GM23248 (cell line): ENCODE measurements around the gene MIGA2.

Experiments used
- EZH2 ChIP-seq: fragments of 200-600 bp; sonication (generic); IDR thresholded peaks from 2 replicates; pipeline ENCODE4 v1.6.1; 2018; ENCODE audit warnings: antibody characterized with exemption, mild to moderate bottlenecking; ENCODE audit not compliant: insufficient read depth, poor library complexity, severe bottlenecking
- EZH2phosphoT487 ChIP-seq: fragments of 200-600 bp; sonication (generic); IDR thresholded peaks from 2 replicates; pipeline ENCODE4 v1.6.1; 2018; ENCODE audit warnings: antibody characterized with exemption, moderate library complexity, mild to moderate bottlenecking, low read depth; ENCODE audit not compliant: insufficient read depth

DNA sequence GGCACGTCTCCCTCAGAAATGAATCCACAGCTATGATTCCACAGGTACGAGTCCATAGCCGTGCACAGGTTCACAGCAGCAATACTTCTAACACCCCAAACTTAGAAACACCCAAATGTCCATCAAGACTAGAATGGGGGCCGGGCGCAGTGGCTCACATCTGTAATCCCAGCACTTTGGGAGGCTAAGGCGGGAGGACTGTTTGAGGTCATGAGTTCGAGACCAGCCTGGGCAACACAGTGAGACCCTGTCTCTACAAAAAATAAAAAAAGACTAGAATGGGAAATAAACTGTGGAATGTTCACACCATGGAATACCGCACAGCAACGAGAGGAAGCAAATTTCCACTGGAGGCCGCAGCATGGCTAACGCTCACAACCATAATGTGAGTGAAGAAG lies 40.2 kb downstream of the MIGA2 start:
- TF ChIP-seq EZH2phosphoT487 = no peak
- no peak for TF ChIP-seq EZH2
